ENCODE results near the gene ESD.
A peak's percentile ranks its signal among the peaks of the same experiment; 100 is the strongest.
"Not testable (repeated sequence)": the region's sequence is repeated elsewhere in the genome, so short reads cannot be mapped to it uniquely, and the experiment has no call there.

The ESD gene, protein sequence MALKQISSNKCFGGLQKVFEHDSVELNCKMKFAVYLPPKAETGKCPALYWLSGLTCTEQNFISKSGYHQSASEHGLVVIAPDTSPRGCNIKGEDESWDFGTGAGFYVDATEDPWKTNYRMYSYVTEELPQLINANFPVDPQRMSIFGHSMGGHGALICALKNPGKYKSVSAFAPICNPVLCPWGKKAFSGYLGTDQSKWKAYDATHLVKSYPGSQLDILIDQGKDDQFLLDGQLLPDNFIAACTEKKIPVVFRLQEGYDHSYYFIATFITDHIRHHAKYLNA

GRCh38 chr13:46796515-46797474 is at the start of gene ESD:
TSS of gene ESD (minus strand) at chr13:46797161. CDS start at chr13:46791413, 5,748 bp downstream.
- peak; percentile 91 for DNase-seq

DNA sequence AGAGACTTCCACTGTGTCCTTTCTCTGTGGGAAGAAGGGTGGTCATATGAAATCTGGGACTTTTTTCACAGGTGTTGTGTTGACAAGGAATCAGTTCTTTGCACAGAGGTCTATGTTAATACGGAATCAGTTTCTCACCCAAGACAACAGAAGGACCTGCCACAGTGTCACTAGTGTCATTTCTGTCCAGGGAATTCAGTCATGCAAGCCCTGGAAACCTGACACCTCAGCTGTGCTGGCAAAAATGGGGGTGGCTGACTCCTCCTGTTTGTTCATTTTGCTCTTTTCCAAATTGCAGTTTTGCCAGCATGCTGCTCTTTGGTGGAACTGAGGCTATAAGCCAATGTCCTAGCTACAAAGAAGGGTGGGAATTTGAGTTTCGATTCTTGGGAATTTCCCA is 49.8 kb upstream of the ESD start:
- DNase-seq, result no peak

- DNase-seq, result no peak
Measured at GRCh38 chr13:46845146-46845545, 48.2 kb upstream of the ESD start.

- no peak for DNase-seq
Measured at GRCh38 chr13:46844431-46844830, 47.5 kb upstream of the ESD start.

- DNase-seq, result no peak
Measured at GRCh38 chr13:46839399-46839798, 42.4 kb upstream of the ESD start.

GRCh38 chr13:46834657-46835056 is 37.7 kb upstream of the ESD start:
- no peak for DNase-seq

DNA sequence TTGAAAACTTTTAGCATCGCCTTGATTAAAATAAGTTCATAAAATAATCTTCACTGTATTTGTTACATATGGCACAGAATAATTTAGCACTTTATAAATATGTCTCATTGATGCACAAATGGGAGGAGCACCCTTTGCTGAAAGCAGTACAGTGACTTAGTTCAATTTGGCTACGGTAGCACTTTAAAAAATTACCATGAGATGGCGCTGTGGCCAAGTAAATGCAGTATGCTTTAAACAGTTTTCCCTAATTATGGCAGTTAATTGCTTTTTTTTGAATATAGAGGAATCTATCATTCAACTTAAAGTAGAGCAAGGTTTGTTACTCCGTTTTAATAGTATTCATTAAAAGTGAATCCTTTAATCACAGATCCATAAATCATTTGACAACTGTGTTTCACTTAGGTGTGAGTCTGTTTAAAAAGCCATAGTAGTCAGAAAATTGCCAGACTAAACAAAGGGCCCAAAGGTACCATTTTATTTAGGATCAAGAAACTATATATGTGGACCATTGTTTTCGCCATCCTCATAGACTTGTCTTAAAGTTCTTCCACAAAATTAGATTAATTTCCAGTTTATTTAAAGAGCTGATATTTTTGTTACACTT is 34.7 kb upstream of the ESD start:
- DNase-seq, result peak; percentile 70

- no peak for DNase-seq
Measured at GRCh38 chr13:46830405-46831005, 33.5 kb upstream of the ESD start.

DNA sequence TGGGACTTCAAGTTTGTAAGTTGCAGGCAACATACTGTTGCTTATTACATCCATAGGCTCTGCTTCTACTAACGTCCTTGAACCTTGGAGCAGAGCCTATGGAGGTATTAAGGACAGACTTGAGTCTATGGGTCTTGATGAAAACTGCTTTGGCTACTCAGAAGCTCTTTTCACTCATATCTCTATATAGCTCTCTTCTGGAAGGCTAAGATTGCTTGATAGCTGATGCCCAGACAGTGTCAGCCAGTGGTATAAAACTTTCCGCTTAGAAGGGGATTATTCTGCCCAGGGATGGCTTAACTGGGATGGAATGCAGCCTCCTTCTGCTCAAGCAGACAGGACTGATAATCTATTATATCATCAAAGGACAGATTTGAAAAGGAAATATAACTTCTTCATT is 25.6 kb upstream of the ESD start:
- no peak for DNase-seq

DNA sequence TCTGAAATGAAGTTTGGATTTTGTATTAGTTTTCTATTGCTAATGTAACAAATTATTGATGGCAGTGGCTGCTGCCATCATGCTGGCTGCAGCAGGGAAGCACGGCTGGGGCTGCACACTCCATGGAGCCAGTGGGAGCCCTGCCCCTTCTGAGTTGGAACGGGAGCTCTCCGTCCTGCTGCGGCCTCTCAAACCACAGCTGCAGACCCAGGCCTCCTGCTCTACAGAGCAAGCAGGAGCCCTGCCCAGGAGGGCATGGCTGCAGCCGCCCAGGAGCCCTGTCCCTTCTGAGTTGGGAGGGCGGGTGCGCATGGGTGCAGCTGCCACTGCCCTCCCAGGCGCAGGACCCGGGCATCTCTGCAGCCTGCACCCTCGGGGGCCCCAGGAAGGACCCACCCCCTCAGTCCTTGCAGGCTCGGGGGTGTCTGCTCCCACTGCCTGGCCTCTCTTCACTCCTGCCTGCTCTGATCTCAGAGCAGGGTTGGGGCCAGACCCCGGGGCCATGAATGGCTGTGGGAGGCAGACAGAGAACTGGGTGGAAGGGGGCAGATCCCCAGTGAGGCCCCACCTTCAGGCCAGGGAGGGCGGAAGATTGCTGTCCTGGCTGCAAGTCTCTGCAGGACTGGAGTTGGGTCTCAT is 21.0 kb upstream of the ESD start:
- DNase-seq, result no peak

- peak; percentile 25 for DNase-seq
Measured at GRCh38 chr13:46817095-46817494, 20.1 kb upstream of the ESD start.

DNA sequence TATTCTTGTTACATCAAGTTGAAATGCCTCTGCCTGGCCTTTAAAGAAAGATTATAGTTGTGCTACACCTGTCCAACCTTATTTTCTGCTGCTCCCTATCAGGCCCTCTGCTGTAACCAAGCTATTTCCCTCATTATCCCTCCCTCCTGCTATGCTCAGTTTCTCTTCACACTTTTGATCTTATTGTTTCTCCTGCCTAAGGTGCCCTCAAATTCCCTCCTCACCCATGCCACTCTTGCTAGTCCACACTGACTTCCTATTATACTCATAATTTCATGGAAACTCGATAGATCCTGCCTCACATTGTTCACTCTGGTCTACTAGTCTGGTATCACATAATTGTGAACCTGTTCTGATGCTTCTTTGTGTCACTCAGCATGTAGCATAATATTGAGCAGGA is 19.4 kb upstream of the ESD start:
- DNase-seq, result no peak

GRCh38 chr13:46812301-46812797 is 15.4 kb upstream of the ESD start:
- DNase-seq, result peak; percentile 12

GRCh38 chr13:46810440-46810839 is 13.5 kb upstream of the ESD start:
- no peak for DNase-seq

DNA sequence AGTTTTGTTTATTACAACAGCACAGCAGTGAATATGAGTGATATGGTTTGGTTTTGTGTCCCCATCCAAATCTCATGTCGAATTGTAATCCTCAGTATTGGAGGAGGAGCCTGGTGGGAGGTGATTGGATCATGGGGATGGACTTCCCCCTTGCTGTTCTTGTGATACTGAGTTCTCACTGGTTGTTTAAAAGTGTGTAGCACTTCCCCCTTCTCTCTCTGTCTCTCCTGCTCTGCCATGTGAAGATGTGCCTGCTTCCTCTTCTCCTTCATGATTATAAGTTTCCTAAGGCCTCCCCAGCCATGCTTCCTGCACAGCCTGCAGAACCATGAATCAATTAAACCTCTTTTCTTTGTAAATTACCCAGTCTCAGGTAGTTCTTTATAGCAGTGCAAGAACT is 8.0 kb upstream of the ESD start:
- DNase-seq, result not testable (repeated sequence)

- no peak for DNase-seq
Measured at GRCh38 chr13:46804391-46804815, 7.4 kb upstream of the ESD start.

GRCh38 chr13:46803586-46803985 is 6.6 kb upstream of the ESD start:
- no peak for DNase-seq

GRCh38 chr13:46801858-46802257 is 4.9 kb upstream of the ESD start:
- no peak for DNase-seq

GRCh38 chr13:46799139-46799538 is 2.2 kb upstream of the ESD start:
- no peak for DNase-seq

- no peak for DNase-seq
Measured at GRCh38 chr13:46797501-46798237, 708 bp upstream of the ESD start.

DNA sequence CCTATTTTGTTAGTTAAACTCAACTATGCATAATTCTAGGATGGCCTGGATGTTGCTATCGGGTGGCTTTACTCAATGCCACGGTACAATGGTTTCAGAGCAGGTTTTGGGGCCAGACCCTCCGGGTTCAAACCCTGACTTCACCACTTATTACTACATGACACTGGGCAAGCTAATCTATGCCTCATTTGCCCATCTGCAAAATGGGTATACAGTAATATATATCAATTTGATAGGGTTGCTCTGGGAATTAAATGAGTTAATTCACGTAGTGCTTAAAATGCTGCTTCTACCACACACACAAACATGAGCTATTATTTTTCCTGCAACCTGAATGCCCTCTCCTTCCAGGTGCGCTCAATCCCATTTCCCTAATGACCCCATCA is 839 bp downstream of the ESD start:
- no peak for DNase-seq

- DNase-seq, result no peak
Measured at GRCh38 chr13:46795321-46795720, 1.6 kb downstream of the ESD start.

Measured in suppressor macrophage treated with lipopolysaccharide for 4 hours (primary cell).